ENCODE results near the gene RRBP1.

DNA sequence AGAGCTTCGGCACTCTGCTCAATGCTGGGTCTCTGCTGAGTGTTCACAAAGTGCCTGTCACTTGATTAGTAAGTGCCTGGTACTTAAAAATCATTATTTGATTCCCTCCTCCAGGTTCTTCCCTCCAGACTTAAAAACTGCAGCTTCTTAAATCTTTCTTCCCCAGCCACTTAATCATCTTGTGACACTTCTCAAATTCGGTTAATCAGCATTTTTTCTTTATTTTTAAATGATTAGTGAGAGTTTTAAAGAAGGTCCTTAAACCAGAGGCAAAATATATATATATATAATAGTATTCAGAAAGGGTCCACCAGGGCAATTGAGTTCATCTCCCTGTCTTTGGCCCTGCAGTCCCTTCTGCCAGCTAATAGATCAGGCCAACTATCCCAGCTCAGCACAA, 9.7 kb upstream of the RRBP1 start:
- TF ChIP-seq, protein P1, sequence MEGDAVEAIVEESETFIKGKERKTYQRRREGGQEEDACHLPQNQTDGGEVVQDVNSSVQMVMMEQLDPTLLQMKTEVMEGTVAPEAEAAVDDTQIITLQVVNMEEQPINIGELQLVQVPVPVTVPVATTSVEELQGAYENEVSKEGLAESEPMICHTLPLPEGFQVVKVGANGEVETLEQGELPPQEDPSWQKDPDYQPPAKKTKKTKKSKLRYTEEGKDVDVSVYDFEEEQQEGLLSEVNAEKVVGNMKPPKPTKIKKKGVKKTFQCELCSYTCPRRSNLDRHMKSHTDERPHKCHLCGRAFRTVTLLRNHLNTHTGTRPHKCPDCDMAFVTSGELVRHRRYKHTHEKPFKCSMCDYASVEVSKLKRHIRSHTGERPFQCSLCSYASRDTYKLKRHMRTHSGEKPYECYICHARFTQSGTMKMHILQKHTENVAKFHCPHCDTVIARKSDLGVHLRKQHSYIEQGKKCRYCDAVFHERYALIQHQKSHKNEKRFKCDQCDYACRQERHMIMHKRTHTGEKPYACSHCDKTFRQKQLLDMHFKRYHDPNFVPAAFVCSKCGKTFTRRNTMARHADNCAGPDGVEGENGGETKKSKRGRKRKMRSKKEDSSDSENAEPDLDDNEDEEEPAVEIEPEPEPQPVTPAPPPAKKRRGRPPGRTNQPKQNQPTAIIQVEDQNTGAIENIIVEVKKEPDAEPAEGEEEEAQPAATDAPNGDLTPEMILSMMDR (IDR thresholded peaks at IDR 0.05): no peak
- no peak for TF ChIP-seq ZFX (IDR thresholded peaks at IDR 0.05; ENCODE audit: borderline replicate concordance)
